Mesenchymal stem cell (in vitro differentiated cells and primary cell): ENCODE results near the gene B3GLCT.

Experiments
- DNase-seq: peaks from one replicate; pipeline ENCODE4 v3.0.0-alpha.2; 2013
- H2AFZ ChIP-seq: one replicate; pipeline ENCODE4 v1.6.1; 2013; ENCODE audit warnings: low read depth, mild to moderate bottlenecking, control low read depth, inconsistent platforms, low read length, moderate library complexity
- H2AK5ac ChIP-seq: 2 replicates; pipeline ENCODE4 v1.6.1; 2013; ENCODE audit warnings: low read length, moderate library complexity, mild to moderate bottlenecking, inconsistent platforms; ENCODE audit not compliant: severe bottlenecking
- H2BK120ac ChIP-seq: one replicate; pipeline ENCODE4 v1.6.1; 2013; ENCODE audit warnings: low read depth, mild to moderate bottlenecking, inconsistent platforms, low read length, moderate library complexity
- H2BK12ac ChIP-seq, 2 experiments: one replicate each; pipeline ENCODE4 v1.6.1; 2013; ENCODE audit warnings: inconsistent platforms in 2 of 2, low read length in 2 of 2, mild to moderate bottlenecking in 2 of 2, moderate library complexity in 2 of 2, control low read depth in 1 of 2
- H2BK15ac ChIP-seq: one replicate; pipeline ENCODE4 v1.6.1; 2013; ENCODE audit warnings: mild to moderate bottlenecking, low read depth, inconsistent platforms; ENCODE audit not compliant: poor library complexity, severe bottlenecking
- H2BK5ac ChIP-seq: 2 replicates; pipeline ENCODE4 v1.6.1; 2013; ENCODE audit warnings: low read depth, mild to moderate bottlenecking, low read length, control low read depth, inconsistent platforms; ENCODE audit not compliant: poor library complexity, severe bottlenecking
- H3K14ac ChIP-seq, 2 experiments: one replicate each; pipeline ENCODE4 v1.6.1; 2013; ENCODE audit warnings: inconsistent platforms in 2 of 2, low read length in 2 of 2, control low read depth in 1 of 2, mild to moderate bottlenecking in 1 of 2, moderate library complexity in 1 of 2
- H3K18ac ChIP-seq, 2 experiments: one replicate each; pipeline ENCODE4 v1.6.1; 2013; ENCODE audit warnings: inconsistent platforms in 2 of 2, low read length in 2 of 2, control low read depth in 1 of 2, low read depth in 1 of 2, mild to moderate bottlenecking in 1 of 2
- H3K23ac ChIP-seq, 2 experiments: one replicate each; pipeline ENCODE4 v1.6.1; 2013; ENCODE audit warnings: inconsistent platforms in 2 of 2, low read length in 2 of 2, mild to moderate bottlenecking in 2 of 2, moderate library complexity in 2 of 2, control low read depth in 1 of 2
- H3K27ac ChIP-seq: 2 replicates; pipeline ENCODE4 v1.5.1; 2013; ENCODE audit warnings: mild to moderate bottlenecking, moderate library complexity, low read length, control low read depth, inconsistent platforms; ENCODE audit not compliant: poor library complexity, severe bottlenecking
- H3K27me3 ChIP-seq, 2 experiments: 2 replicates each; pipeline versions ENCODE4 v1.6.1 to v1.7.0; 2013; ENCODE audit warnings: low read length in 2 of 2, mild to moderate bottlenecking in 2 of 2, moderate library complexity in 2 of 2, control low read depth in 1 of 2, inconsistent platforms in 1 of 2; ENCODE audit not compliant: control insufficient read depth in 1 of 2, insufficient read depth in 1 of 2
- H3K36me3 ChIP-seq, 2 experiments: 2 replicates each; pipeline versions ENCODE4 v1.6.1 to v1.7.0; 2013; ENCODE audit warnings: low read length in 2 of 2, control low read depth in 1 of 2, inconsistent platforms in 1 of 2, low read depth in 1 of 2, mild to moderate bottlenecking in 1 of 2; ENCODE audit not compliant: insufficient read depth in 2 of 2, control insufficient read depth in 1 of 2
- H3K4ac ChIP-seq, 2 experiments: one replicate each; pipeline ENCODE4 v1.6.1; 2013; ENCODE audit warnings: inconsistent platforms in 2 of 2, low read length in 2 of 2, mild to moderate bottlenecking in 2 of 2, moderate library complexity in 2 of 2, control low read depth in 1 of 2, low read depth in 1 of 2
- H3K4me1 ChIP-seq: 2 replicates; pipeline ENCODE4 v1.6.1; 2013; ENCODE audit warnings: low read depth, low read length, control low read depth; ENCODE audit not compliant: control insufficient read depth, insufficient read depth
- H3K4me2 ChIP-seq: 2 replicates; pipeline ENCODE4 v1.6.1; 2013; ENCODE audit warnings: low read length, mild to moderate bottlenecking, inconsistent platforms; ENCODE audit not compliant: poor library complexity, severe bottlenecking
- H3K4me3 ChIP-seq, 2 experiments: 2 replicates each; pipeline versions ENCODE4 v1.5.1 to v1.7.0; 2013; ENCODE audit warnings: low read length in 2 of 2, mild to moderate bottlenecking in 2 of 2, control low read depth in 1 of 2, low read depth in 1 of 2; ENCODE audit not compliant: insufficient read depth in 1 of 2
- H3K79me1 ChIP-seq: replicated peaks from 2 replicates; pipeline ENCODE4 v1.6.1; 2013; ENCODE audit warnings: mild to moderate bottlenecking, control low read depth, low read length, inconsistent platforms; ENCODE audit not compliant: poor library complexity, severe bottlenecking
- H3K9ac ChIP-seq: 2 replicates; pipeline ENCODE4 v1.7.0; 2013; ENCODE audit warnings: mild to moderate bottlenecking, low read length, moderate library complexity
- H3K9me3 ChIP-seq: 2 replicates; pipeline ENCODE4 v1.7.0; 2013; ENCODE audit warnings: mild to moderate bottlenecking, low read length; ENCODE audit not compliant: control insufficient read depth
- H4K8ac ChIP-seq: one replicate; pipeline ENCODE4 v1.6.1; 2013; ENCODE audit warnings: inconsistent platforms, mild to moderate bottlenecking, low read length, moderate library complexity
- H4K91ac ChIP-seq: one replicate; pipeline ENCODE4 v1.6.1; 2013; ENCODE audit warnings: mild to moderate bottlenecking, low read length, inconsistent platforms
- WGBS: methylation state at CpG from one replicate; pipeline ENCODE4 v1.1.7; 2013; ENCODE audit warnings: mixed read lengths; 5-methylcytosine and 5-hydroxymethylcytosine counted together

Gene B3GLCT

DNA sequence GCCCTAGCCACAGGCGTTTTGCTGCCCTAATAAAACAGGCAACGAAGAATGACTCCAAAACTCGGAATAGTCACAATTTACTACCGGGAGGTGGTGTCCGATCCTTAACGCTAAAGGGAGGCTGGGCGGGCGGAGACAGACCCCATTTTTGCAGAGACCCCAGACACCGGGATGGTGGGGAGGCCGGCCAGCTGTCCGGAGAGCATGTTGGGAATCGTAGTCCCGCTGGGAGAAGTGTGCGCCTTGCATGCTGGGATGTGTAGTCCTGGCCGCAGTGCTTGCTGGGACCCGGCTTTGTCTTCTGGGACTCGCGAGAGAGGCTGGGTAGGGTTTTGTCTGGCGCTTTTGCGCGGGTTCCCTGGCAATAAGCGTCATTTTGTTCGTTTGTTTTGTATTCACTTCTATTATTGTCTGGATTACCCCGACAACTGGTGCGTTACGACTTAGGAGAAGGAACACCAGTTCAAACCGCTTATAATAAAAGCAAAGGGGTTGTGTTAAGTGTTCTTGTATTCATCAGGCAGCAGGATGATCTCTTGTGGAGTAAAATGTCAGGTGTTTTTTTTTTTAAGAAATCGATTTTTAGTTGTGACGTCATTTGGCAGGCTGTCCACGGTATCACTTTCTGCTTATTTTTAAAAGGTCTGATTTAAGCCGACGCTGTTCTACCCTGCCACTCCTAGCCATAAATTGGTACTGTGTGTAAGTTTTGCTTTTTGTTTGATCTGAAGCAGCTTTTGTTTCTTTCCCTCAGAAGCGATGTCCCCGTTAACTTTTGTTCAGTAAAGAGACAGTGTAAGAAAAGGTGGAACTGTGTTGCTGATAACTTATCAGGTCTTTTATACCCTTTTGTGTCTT is 37.4 kb upstream of the B3GLCT start:
- Histone ChIP-seq H2BK12ac (no peak overlapping the region), H3K18ac (peak overlapping the region in 1 of 2 experiments; percentile 93), H3K4me2 (peak overlapping the region; percentile 78), H4K8ac (no peak overlapping the region), H3K4me3 (peak overlapping the region; percentile 77 to 95), H3K27ac (peak overlapping the region; percentile 90), H3K4me1 (peaks cover 2% of the 10 kb centered on the region), H2AFZ (peak overlapping the region; percentile 98), H3K14ac (no peak overlapping the region), H3K23ac (no peak overlapping the region), H3K9me3 (no peaks in the 10 kb centered on the region), H2BK120ac (no peak overlapping the region), H3K4ac (peak overlapping the region in 1 of 2 experiments; percentile 61), H2BK5ac (peak overlapping the region; percentile 51), H3K9ac (peak overlapping the region; percentile 98), H2BK15ac (no peak overlapping the region), H4K91ac (no peak overlapping the region), H3K27me3 (no peaks in the 10 kb centered on the region), H3K36me3 (peaks cover 0 to 8% of the 10 kb centered on the region in 2 experiments), H3K79me1 (peaks cover 2% of the 10 kb centered on the region), H2AK5ac (no peak overlapping the region)
- WGBS = 3% methylated on average over 34 of the region's 34 CpGs
- peak; percentile 99 for DNase-seq

DNA sequence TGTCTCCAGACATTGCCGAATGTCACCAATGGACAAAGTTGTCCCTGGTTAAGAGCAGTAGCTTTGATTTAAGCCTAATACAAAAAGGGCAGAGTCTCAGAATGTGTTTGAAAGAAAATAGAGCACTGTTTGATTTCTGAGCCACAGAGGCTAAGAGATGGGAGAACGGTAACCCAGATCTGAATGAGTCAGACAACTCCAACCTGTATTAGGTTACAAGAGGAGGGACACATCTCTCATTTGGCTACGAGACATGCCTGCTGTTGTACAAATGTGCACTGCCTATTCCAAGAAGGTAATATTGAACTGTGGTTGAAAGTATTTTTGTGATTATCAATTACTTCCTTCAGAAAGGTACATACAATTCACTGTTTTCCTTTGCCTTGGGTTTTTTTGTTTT is 33.2 kb upstream of the B3GLCT start:
- Histone ChIP-seq H3K4me1 (peaks cover 3% of the 10 kb centered on the region), H3K4ac (no peak overlapping the region), H3K9ac (no peak overlapping the region), H3K4me3 (no peak overlapping the region), H3K79me1 (peaks cover 2% of the 10 kb centered on the region), H2AK5ac (no peak overlapping the region), H2AFZ (no peak overlapping the region), H3K27me3 (no peaks in the 10 kb centered on the region), H3K27ac (no peak overlapping the region), H4K8ac (no peak overlapping the region), H3K9me3 (no peaks in the 10 kb centered on the region), H3K36me3 (no peaks in the 10 kb centered on the region), H2BK12ac (no peak overlapping the region), H2BK5ac (no peak overlapping the region), H3K23ac (no peak overlapping the region), H2BK120ac (no peak overlapping the region), H3K18ac (no peak overlapping the region), H3K14ac (no peak overlapping the region), H2BK15ac (no peak overlapping the region), H3K4me2 (no peak overlapping the region), H4K91ac (no peak overlapping the region)
- DNase-seq = no peak
- 89% methylated on average over 2 of the region's 3 CpGs for WGBS

DNA sequence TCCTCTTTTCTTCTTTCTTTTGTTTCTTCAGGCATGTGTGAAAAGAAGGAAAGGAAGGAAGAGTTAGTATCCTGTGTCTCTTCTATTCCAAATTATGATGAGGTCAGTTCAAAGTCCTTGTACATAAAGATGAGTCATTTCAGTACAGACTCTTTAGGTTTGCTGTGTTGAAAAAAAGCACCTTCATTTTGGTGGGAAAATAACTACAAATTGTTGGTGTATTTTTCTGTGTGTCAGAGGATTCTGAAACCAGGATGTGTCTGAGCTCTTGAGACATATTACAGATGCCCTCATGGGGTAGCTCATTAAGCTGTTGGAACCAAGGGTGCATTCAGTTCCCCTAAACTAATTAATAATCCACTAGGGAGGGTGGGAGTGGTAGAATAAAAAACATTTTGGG is 32.3 kb upstream of the B3GLCT start:
- no peak overlapping the region for H2AK5ac ChIP-seq
- no peak overlapping the region for H3K4me2 ChIP-seq
- no peak overlapping the region for H2BK12ac ChIP-seq
- H2BK120ac ChIP-seq = no peak overlapping the region
- H3K9me3 ChIP-seq = no peaks in the 10 kb centered on the region
- H2BK15ac ChIP-seq = no peak overlapping the region
- no peak overlapping the region for H3K27ac ChIP-seq
- H3K4me1 ChIP-seq = peaks cover 3% of the 10 kb centered on the region
- H3K79me1 ChIP-seq = peaks cover 2% of the 10 kb centered on the region
- H2AFZ ChIP-seq = no peak overlapping the region
- H3K14ac ChIP-seq = no peak overlapping the region
- H3K9ac ChIP-seq = no peak overlapping the region
- no peaks in the 10 kb centered on the region for H3K36me3 ChIP-seq
- no peak overlapping the region for H3K23ac ChIP-seq
- H2BK5ac ChIP-seq = no peak overlapping the region
- DNase-seq = no peak
- no peak overlapping the region for H3K18ac ChIP-seq
- no peak overlapping the region for H4K8ac ChIP-seq
- no peak overlapping the region for H3K4me3 ChIP-seq
- H3K27me3 ChIP-seq = no peaks in the 10 kb centered on the region
- no peak overlapping the region for H3K4ac ChIP-seq
- H4K91ac ChIP-seq = no peak overlapping the region

DNA sequence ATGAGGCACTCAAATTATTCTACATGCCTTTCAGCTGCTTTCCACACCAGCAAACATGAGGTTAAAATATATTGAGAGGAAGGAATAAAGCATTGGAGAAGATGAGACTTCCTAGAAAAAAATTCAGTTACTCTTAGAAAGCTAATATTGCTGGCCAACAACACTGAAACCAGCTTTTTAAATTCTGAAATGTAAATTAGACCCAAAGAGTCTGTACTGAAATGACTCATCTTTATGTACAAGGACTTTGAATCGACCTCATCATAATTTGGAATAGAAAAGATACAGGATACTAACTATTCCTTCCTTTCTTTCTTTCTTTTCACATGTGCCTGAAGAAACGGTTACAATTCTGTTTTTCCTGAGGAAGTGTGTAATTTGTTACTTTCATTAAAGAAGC is 31.6 kb upstream of the B3GLCT start:
- no peak overlapping the region for H3K4me2 ChIP-seq
- H3K27me3 ChIP-seq = no peaks in the 10 kb centered on the region
- H3K36me3 ChIP-seq = no peaks in the 10 kb centered on the region
- H3K9ac ChIP-seq = no peak overlapping the region
- no peak overlapping the region for H2AK5ac ChIP-seq
- no peaks in the 10 kb centered on the region for H3K9me3 ChIP-seq
- H3K27ac ChIP-seq = no peak overlapping the region
- no peak overlapping the region for H3K4me3 ChIP-seq
- H3K4me1 ChIP-seq = peaks cover 3% of the 10 kb centered on the region
- H3K14ac ChIP-seq = no peak overlapping the region
- WGBS = no CpG with 5 or more reads among the region's 2 CpGs
- no peak overlapping the region for H2BK120ac ChIP-seq
- no peak overlapping the region for H4K8ac ChIP-seq
- H2BK15ac ChIP-seq = no peak overlapping the region
- H3K23ac ChIP-seq = no peak overlapping the region
- H2AFZ ChIP-seq = no peak overlapping the region
- H3K79me1 ChIP-seq = peaks cover 2% of the 10 kb centered on the region
- DNase-seq = no peak
- H3K4ac ChIP-seq = no peak overlapping the region
- H4K91ac ChIP-seq = no peak overlapping the region
- no peak overlapping the region for H3K18ac ChIP-seq
- no peak overlapping the region for H2BK5ac ChIP-seq
- no peak overlapping the region for H2BK12ac ChIP-seq
